DOHH2 (cell line): ENCODE results near the gene ENDOV.

Experiments used
- H3F3A ChIP-seq: fragments of 200-600 bp; sonication (generic), shearing (Covaris generic); 2 replicates; pipeline ENCODE4 v1.6.0; 2016; ENCODE audit warnings: antibody characterized with exemption, mild to moderate bottlenecking; ENCODE audit not compliant: control insufficient read depth, insufficient read depth
- H3K27ac ChIP-seq: fragments of 200-600 bp; sonication (generic); 2 replicates; pipeline ENCODE4 v1.5.1; 2014; ENCODE audit warnings: low read depth, mild to moderate bottlenecking, low read length, moderate library complexity
- H3K27me3 ChIP-seq: fragments of 200-600 bp; sonication (generic); 2 replicates; pipeline ENCODE4 v1.6.1; 2014; ENCODE audit warnings: mild to moderate bottlenecking, low read length, mixed read lengths; ENCODE audit not compliant: control insufficient read depth
- H3K36me3 ChIP-seq: fragments of 200-600 bp; sonication (generic); 2 replicates; pipeline ENCODE4 v1.6.1; 2014; ENCODE audit warnings: mild to moderate bottlenecking, low read length, moderate library complexity, mixed read lengths; ENCODE audit not compliant: control insufficient read depth
- H3K4me1 ChIP-seq: fragments of 200-600 bp; sonication (generic); 2 replicates; pipeline ENCODE4 v1.6.1; 2014; ENCODE audit warnings: mild to moderate bottlenecking, low read length, mixed read lengths; ENCODE audit not compliant: control insufficient read depth
- H3K4me2 ChIP-seq: fragments of 200-600 bp; sonication (generic); 2 replicates; pipeline ENCODE4 v1.6.0; 2014; ENCODE audit warnings: mild to moderate bottlenecking, low read length, moderate library complexity
- H3K4me3 ChIP-seq: fragments of 200-600 bp; sonication (generic); 2 replicates; pipeline ENCODE4 v1.5.1; 2014; ENCODE audit warnings: mild to moderate bottlenecking, low read length, mixed read lengths
- H3K79me2 ChIP-seq: fragments of 200-600 bp; sonication (generic); 2 replicates; pipeline ENCODE4 v1.6.1; 2014; ENCODE audit warnings: mild to moderate bottlenecking, low read length, mixed read lengths; ENCODE audit not compliant: control insufficient read depth
- H3K9me2 ChIP-seq: fragments of 200-600 bp; sonication (generic); replicated peaks from 2 replicates; pipeline ENCODE4 v1.6.1; 2014; ENCODE audit warnings: mild to moderate bottlenecking, low read length, mixed read lengths; ENCODE audit not compliant: control insufficient read depth
- H3K9me3 ChIP-seq: fragments of 200-600 bp; sonication (generic); 2 replicates; pipeline ENCODE4 v1.6.1; 2014; ENCODE audit warnings: antibody characterized with exemption, low read length, mixed read lengths; ENCODE audit not compliant: control insufficient read depth, insufficient read depth
- H4K20me1 ChIP-seq: fragments of 200-600 bp; sonication (generic); 2 replicates; pipeline ENCODE4 v1.6.0; 2014; ENCODE audit warnings: low read depth, mild to moderate bottlenecking, antibody characterized with exemption, low read length, moderate library complexity; ENCODE audit not compliant: control insufficient read depth, insufficient read depth
- CTCF ChIP-seq: fragments of 200-600 bp; sonication (generic); IDR thresholded peaks from one replicate; pipeline ENCODE4 v1.5.1; 2014; ENCODE audit warnings: antibody characterized with exemption, mild to moderate bottlenecking, low read depth, low read length; ENCODE audit not compliant: poor library complexity, severe bottlenecking
- EZH2phosphoT487 ChIP-seq: fragments of 200-600 bp; sonication (generic); IDR thresholded peaks from 2 replicates; pipeline ENCODE4 v1.6.1; 2017; ENCODE audit warnings: borderline replicate concordance, mild to moderate bottlenecking, antibody characterized with exemption, low read length, moderate library complexity, mixed read lengths

ENDOV gene

GRCh38 chr17:80463784-80464400 lies 48.9 kb downstream of the ENDOV start:
- Histone ChIP-seq H3K4me3 (no peak overlapping the region), H3K9me2 (no peaks in the 10 kb centered on the region), H3K4me2 (no peak overlapping the region), H3F3A (no peaks in the 10 kb centered on the region), H3K36me3 (no peaks in the 10 kb centered on the region), H3K79me2 (no peaks in the 10 kb centered on the region), H3K27me3 (peaks cover 3% of the 10 kb centered on the region; the same call in 1 of the 2 replicates), H3K4me1 (no peaks in the 10 kb centered on the region), H4K20me1 (no peaks in the 10 kb centered on the region), H3K27ac (no peak overlapping the region), H3K9me3 (no peaks in the 10 kb centered on the region)
- TF ChIP-seq EZH2phosphoT487 (no peak), CTCF (no peak)

GRCh38 chr17:80464486-80464885 lies 49.5 kb downstream of the ENDOV start:
- no peaks in the 10 kb centered on the region; the same call in 1 of the 2 replicates for H3K27me3 ChIP-seq
- no peaks in the 10 kb centered on the region for H3F3A ChIP-seq
- no peaks in the 10 kb centered on the region for H3K9me3 ChIP-seq
- H3K9me2 ChIP-seq, result no peaks in the 10 kb centered on the region
- H3K4me3 ChIP-seq, result no peak overlapping the region
- H3K79me2 ChIP-seq, result no peaks in the 10 kb centered on the region
- H4K20me1 ChIP-seq, result no peaks in the 10 kb centered on the region
- no peak overlapping the region for H3K4me2 ChIP-seq
- no peaks in the 10 kb centered on the region for H3K36me3 ChIP-seq
- no peaks in the 10 kb centered on the region for H3K4me1 ChIP-seq
- no peak for TF ChIP-seq CTCF
- no peak for TF ChIP-seq EZH2phosphoT487
- H3K27ac ChIP-seq, result no peak overlapping the region

DNA sequence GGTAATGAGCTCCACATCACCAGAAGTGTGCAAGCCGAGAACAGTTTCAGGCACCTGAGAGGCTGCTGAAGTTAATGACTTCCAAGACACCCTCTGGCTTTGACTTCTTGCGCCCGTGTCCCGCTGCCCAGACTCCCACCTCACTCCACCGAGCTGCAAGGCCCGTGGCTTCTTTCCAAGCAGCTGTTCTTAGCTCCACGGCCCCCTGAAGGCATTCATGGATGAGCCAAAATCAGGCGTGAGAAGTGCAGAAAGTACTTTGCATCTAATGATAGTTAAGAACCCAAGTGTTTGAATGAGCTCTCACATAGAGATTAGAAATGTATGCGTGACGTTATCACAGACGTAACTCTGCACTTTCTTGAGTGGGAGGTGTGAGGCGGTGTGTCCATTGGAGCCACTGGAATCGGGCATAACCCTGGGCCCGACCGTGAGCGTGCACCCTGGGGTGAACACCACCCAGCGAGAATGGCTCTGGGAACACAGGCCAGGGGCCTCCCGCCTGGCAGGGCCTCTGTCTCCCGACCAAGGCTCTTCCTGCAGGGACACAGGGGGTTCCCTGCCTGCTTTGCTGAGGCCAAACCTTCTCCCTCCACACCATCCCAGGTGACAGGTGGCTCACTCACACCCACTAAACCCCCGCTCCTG lies 50.5 kb downstream of the ENDOV start:
- no peaks in the 10 kb centered on the region for H3F3A ChIP-seq
- H3K9me3 ChIP-seq, result no peaks in the 10 kb centered on the region
- no peaks in the 10 kb centered on the region for H3K9me2 ChIP-seq
- no peak overlapping the region for H3K4me2 ChIP-seq
- H3K4me1 ChIP-seq, result no peaks in the 10 kb centered on the region
- H3K27me3 ChIP-seq, result no peaks in the 10 kb centered on the region; the same call in 1 of the 2 replicates
- H3K27ac ChIP-seq, result no peak overlapping the region
- no peaks in the 10 kb centered on the region for H3K36me3 ChIP-seq
- no peak for TF ChIP-seq CTCF
- no peak for TF ChIP-seq EZH2phosphoT487
- no peaks in the 10 kb centered on the region for H4K20me1 ChIP-seq
- H3K79me2 ChIP-seq, result no peaks in the 10 kb centered on the region
- H3K4me3 ChIP-seq, result no peak overlapping the region
